Nephron progenitor cell (in vitro differentiated cells): Measurements from ENCODE around the gene PANK2.
A peak's percentile ranks its signal among the peaks of the same experiment; 100 is the strongest.
"Not testable (repeated sequence)": the region's sequence is repeated elsewhere in the genome, so short reads cannot be mapped to it uniquely, and the experiment has no call there.

Experiments used
- DNase-seq: peaks from one replicate; pipeline ENCODE4 v3.0.0; 2021
- H3K27ac Mint-ChIP-seq: 2 replicates; pipeline ENCODE4 v1.8.0; 2021; ENCODE audit warnings: mild to moderate bottlenecking, moderate library complexity, mixed read lengths
- H3K27me3 Mint-ChIP-seq: 2 replicates; pipeline ENCODE4 v1.8.0; 2021; ENCODE audit warnings: mild to moderate bottlenecking, low read depth, mixed read lengths; ENCODE audit not compliant: poor library complexity
- H3K36me3 Mint-ChIP-seq: 2 replicates; pipeline ENCODE4 v1.8.0; 2021; ENCODE audit warnings: low read depth, mixed read lengths
- H3K4me1 Mint-ChIP-seq: 2 replicates; pipeline ENCODE4 v1.8.0; 2021; ENCODE audit warnings: mixed read lengths
- H3K4me3 Mint-ChIP-seq: 2 replicates; pipeline ENCODE4 v1.8.0; 2021; ENCODE audit warnings: mild to moderate bottlenecking, moderate library complexity, mixed read lengths
- H3K9me3 Mint-ChIP-seq: 2 replicates; pipeline ENCODE4 v1.8.0; 2021; ENCODE audit warnings: mild to moderate bottlenecking, moderate library complexity, mixed read lengths
- CTCF ChIP-seq: fragments of 200-600 bp; sonication (generic); IDR thresholded peaks from 2 replicates; pipeline ENCODE4 v1.5.0; 2021; ENCODE audit warnings: antibody characterized with exemption

Gene PANK2

GRCh38 chr20:3888622-3889488, at the start of gene PANK2:
Gene PANK2, plus strand, starts transcription at chr20:3889387.
- Mint-ChIP-seq H3K9me3 (no peaks in the 10 kb centered on the region), H3K4me1 (peaks cover 50% of the 10 kb centered on the region), H3K27ac (peak within 1 kb of the TSS; percentile 99), H3K36me3 (peaks cover 43% of the 10 kb centered on the region), H3K4me3 (peak within 1 kb of the TSS; percentile 99), H3K27me3 (no peaks in the 10 kb centered on the region)
- TF ChIP-seq CTCF = peak; percentile 35
- DNase-seq = peak; percentile 97

- DNase-seq, H3K36me3 Mint-ChIP-seq, H3K4me1 Mint-ChIP-seq, H3K27me3 Mint-ChIP-seq, H3K27ac Mint-ChIP-seq, H3K4me3 Mint-ChIP-seq: not testable (repeated sequence)
- peaks cover 10% of the 10 kb centered on the region for H3K9me3 Mint-ChIP-seq
These were observed 49.0 kb upstream of the PANK2 start for GRCh38 chr20:3840201-3840600.

GRCh38 chr20:3842348-3842930, 46.7 kb upstream of the PANK2 start:
- Mint-ChIP-seq H3K27me3 (peaks cover 6% of the 10 kb centered on the region), H3K9me3 (no peaks in the 10 kb centered on the region), H3K4me3 (no peak overlapping the region), H3K36me3 (no peaks in the 10 kb centered on the region), H3K4me1 (peaks cover 12% of the 10 kb centered on the region), H3K27ac (no peak overlapping the region)
- DNase-seq = no peak
- no peak for TF ChIP-seq CTCF

- no peak for TF ChIP-seq CTCF
- H3K36me3 Mint-ChIP-seq = peaks cover under 1% of the 10 kb centered on the region
- H3K9me3 Mint-ChIP-seq = no peaks in the 10 kb centered on the region
- peaks cover 17% of the 10 kb centered on the region for H3K4me1 Mint-ChIP-seq
- no peak overlapping the region for H3K27ac Mint-ChIP-seq
- H3K27me3 Mint-ChIP-seq = peaks cover 6% of the 10 kb centered on the region
- no peak for DNase-seq
- no peak overlapping the region for H3K4me3 Mint-ChIP-seq
These were observed 45.7 kb upstream of the PANK2 start for GRCh38 chr20:3843490-3843889.

GRCh38 chr20:3843990-3844619, 45.1 kb upstream of the PANK2 start:
- not testable (repeated sequence) for H3K27me3 Mint-ChIP-seq
- H3K27ac Mint-ChIP-seq = peak overlapping the region; percentile 29

GRCh38 chr20:3846378-3846739, 42.8 kb upstream of the PANK2 start:
- TF ChIP-seq CTCF = no peak
- Mint-ChIP-seq H3K36me3 (peaks cover 16% of the 10 kb centered on the region), H3K9me3 (no peaks in the 10 kb centered on the region), H3K4me1 (peaks cover 25% of the 10 kb centered on the region), H3K27me3 (peaks cover 3% of the 10 kb centered on the region), H3K4me3 (peak overlapping the region; percentile 91), H3K27ac (peak overlapping the region; percentile 51)
- DNase-seq = no peak

More at GRCh38 chr20:3843990-3844619, 45.1 kb upstream of the PANK2 start:
- peaks cover 24% of the 10 kb centered on the region for H3K4me1 Mint-ChIP-seq
- peak overlapping the region; percentile 8 for H3K4me3 Mint-ChIP-seq
- not testable (repeated sequence) for H3K9me3 Mint-ChIP-seq, H3K36me3 Mint-ChIP-seq, DNase-seq
